ENCODE data around the gene NOL9.
"Not testable (repeated sequence)": the region's sequence is repeated elsewhere in the genome, so short reads cannot be mapped to it uniquely, and the experiment has no call there.

Gene NOL9

GRCh38 chr1:6572653-6573383 lies 18.5 kb upstream of the NOL9 start:
- no peak for DNase-seq (ENCODE audit: low read depth)

DNA sequence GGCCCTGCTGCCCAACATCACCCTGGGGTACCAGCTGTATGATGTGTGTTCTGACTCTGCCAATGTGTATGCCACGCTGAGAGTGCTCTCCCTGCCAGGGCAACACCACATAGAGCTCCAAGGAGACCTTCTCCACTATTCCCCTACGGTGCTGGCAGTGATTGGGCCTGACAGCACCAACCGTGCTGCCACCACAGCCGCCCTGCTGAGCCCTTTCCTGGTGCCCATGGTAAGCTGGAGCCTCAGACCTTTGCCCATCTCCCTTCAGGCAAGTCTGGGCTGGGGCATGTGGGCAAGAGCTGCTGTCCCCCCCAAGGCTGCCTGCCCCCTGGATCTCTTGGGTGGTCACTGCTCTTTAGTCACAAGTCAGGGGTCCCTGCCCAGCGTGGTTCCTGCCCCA lies 16.7 kb upstream of the NOL9 start:
- DNase-seq (ENCODE audit: low read depth), result no peak

GRCh38 chr1:6570100-6570499 lies 15.8 kb upstream of the NOL9 start:
- no peak for DNase-seq (ENCODE audit: low read depth)

DNA sequence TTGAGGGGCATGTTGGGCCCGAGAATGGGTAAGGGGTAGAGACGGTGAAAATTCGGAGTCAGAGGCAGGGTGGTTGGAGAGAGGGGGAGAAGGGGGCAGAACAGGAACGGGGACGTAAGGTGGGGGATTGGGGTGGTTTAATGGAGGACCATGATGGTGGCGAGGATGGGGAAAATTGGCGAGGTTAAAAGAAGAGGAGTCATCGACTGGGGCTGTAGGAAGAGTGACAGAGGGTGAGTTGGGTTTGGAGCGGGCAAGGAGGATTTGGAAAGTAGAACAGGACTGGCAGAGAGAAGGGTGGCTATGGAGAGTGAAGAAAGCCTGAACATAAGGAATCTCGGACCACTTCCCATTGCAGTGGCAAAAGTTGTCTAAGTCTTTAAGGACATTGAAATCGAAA lies 14.7 kb upstream of the NOL9 start:
- no peak for DNase-seq (ENCODE audit: low read depth)

DNA sequence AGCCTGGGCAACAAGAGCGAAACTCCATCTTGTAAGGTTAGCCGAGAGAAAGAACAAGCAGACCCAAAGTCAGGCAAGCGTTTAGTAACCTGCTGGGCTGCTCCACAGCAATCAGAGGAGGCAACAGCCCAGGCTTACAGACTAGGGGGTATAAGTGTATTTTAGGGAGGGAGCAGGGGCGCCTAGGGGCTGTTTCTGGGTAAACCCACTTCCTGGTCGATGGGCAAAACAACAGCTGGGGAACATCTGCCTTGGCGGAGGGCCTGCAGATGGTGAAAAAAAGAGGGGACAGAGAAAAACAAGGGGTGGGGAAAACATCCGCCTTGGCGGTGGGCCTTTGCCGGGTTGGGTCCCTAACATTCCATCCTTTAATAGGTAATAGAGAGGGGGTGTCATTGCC lies 6.0 kb upstream of the NOL9 start:
- no peak for DNase-seq (ENCODE audit: low read depth)

- DNase-seq (ENCODE audit: low read depth), result not testable (repeated sequence)
Observed at GRCh38 chr1:6559161-6559560, 4.8 kb upstream of the NOL9 start.

DNA sequence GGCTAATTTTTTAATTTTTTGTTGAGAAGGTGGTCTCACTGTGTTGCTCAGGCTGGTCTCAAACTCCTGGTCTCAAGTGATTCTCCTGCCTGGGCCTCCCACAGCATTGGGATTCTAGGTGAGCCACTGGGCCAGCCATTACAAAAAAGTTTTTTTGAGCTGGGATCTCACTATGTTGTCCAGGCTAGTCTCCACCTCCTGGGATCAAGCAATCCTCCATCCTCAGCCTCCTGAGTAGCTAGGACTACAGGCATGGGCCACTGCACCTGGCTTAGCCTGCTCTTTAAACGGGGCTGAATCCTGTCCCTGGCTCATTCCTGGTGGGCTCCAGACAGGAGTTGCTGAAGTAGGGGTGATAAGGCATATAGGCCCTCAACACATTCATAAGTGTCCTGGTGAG lies 3.3 kb upstream of the NOL9 start:
- no peak for DNase-seq (ENCODE audit: low read depth)

DNA sequence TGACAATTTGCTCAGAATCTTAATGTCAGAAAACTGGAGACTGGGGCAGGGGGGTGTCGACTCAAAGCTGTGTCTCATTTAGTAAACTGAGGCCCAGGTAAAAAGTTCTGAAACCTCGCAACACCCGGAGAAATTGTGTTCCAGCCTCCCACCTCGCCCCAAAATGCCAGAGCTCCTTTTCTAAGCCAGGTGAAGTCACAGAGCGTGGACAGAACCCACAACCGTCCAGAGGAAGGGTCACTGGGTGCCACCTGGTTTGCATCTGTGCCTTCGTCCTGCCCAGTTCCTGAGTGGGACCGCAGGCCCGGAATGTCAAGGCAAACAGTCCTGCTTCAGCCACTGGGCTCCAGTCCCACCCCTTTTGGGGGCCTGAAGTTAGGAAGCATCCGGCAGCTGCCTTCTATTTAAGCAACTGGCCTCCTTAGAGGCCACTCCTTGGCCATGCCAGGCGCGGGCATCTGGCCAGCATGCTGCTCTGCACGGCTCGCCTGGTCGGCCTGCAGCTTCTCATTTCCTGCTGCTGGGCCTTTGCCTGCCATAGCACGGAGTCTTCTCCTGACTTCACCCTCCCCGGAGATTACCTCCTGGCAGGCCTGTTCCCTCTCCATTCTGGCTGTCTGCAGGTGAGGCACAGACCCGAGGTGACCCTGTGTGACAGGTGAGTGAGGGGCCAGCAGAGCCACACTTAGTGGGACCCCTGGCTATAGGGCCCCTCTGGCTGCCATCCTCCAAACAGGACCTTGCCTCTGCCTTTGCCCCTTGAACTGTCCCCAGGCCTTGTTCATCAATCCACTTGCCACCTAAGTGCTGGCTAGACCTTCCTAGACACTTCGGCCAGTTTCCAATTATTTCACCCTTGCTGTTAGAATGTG lies 830 bp upstream of the NOL9 start, which contains the start of gene TAS1R1:
Gene TAS1R1 (plus strand): TSS at position 401 of the 872 bp plus-strand sequence. CDS start 67 bp downstream, at position 468.
- no peak for DNase-seq (ENCODE audit: low read depth)

DNA sequence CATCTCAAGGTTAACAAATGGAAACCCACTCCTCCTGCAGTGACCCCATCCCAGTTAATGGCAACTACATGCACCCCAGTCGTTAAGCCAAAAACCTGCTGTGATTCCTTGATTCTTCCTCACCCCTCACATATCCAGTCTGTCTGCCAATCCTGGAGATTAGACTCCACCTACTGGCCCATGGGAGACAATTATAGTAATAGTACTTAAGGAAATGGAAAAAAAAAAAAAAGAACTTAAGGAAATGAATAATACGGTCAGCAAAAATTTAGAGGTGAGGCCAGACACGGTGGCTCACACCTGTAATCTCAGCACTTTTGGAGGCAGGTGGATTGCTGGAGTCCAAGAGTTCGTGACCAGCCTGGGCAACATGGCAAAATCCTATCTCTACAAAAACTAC lies 7.0 kb downstream of the NOL9 start:
- DNase-seq (ENCODE audit: low read depth), result no peak

DNA sequence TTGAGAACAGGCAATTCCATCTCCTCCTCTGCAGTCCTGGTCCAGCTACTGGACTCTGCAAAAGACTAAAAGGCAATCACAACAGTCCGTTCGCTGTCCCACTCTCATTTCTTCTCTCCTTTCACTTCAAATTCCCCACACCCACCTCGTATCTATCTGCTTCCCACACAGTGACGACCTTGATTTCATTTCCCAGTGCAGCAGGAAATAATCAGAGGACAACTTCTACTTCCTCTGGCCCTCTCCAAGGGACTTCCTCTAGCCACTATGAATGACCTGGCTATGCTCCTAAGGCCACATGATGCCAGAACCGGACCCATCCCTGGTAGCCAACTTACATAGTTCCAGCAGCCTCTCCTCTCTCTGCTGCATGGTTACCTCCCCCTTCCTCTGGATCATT lies 8.0 kb downstream of the NOL9 start:
- no peak for DNase-seq (ENCODE audit: low read depth)

GRCh38 chr1:6545276-6546112 lies 8.8 kb downstream of the NOL9 start:
- DNase-seq (ENCODE audit: low read depth), result no peak

- no peak for DNase-seq (ENCODE audit: low read depth)
Observed at GRCh38 chr1:6544831-6545230, 9.5 kb downstream of the NOL9 start.

DNA sequence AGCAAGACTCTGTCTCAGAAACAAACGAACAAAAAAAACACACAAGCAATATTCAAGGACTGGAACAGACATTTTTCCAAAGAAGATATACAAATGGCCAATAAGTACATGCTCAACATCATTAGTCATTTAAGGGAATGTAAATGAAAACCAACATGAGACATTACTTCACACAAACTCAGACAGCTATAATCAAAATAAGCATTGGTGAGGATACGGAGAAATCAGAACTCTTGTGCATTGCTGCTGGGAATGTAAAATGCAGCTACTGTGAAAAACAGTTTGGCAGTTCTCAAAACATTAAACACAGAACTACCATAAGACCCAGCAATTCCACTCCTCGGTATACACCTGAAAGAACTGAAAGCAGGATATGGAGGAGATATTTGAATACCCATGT lies 15.4 kb downstream of the NOL9 start:
- no peak for DNase-seq (ENCODE audit: low read depth)

- DNase-seq (ENCODE audit: low read depth), result no peak
Observed at GRCh38 chr1:6536291-6536690, 18.0 kb downstream of the NOL9 start.

DNA sequence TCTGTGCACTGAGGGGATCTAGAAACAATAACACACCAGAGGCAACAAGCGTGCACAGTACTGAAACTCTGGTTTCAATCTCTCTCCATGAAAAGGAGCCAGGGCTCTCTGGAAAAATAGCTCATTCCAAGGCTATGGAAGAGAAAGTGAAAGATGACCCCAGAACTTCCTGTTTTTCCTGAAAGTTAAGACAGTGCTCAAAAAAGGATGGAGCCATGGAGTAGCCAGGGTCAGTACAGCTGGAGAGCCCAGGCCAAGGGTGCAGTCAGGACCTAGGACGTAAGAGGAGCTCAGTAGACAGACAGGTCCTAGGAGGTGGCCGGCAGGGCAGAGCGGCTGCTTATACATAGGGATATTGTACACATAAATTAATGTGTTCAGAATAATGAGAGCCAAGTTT lies 19.1 kb downstream of the NOL9 start:
- no peak for DNase-seq (ENCODE audit: low read depth)

DNA sequence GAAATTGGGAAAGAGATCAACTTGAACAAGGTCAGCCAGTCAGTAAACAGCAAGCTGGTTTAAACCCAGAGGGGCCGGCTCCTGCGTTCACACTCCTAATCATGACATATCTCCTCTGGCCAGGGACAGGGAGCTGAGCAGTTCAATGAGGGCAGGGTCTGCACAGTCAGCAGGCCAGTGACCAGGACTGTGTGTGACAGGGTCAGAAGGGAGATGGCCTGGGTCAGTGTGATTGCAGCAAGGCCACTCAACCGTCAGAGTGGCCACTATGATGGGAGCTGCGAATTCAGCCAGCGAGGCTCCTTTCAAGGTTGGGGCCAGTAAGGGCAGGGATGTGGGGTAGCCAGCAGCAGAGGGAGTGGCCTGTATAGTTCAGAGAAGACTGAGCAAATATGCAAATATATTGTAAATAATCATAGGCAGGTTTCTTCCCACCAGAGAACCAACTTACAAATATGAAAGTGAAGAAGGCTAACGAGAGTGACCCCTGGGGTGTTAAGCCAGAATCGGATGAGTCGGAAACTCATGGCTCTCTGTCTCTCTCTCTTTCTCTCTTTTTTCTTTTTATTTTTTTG lies 20.0 kb downstream of the NOL9 start:
- DNase-seq (ENCODE audit: low read depth), result no peak

DNA sequence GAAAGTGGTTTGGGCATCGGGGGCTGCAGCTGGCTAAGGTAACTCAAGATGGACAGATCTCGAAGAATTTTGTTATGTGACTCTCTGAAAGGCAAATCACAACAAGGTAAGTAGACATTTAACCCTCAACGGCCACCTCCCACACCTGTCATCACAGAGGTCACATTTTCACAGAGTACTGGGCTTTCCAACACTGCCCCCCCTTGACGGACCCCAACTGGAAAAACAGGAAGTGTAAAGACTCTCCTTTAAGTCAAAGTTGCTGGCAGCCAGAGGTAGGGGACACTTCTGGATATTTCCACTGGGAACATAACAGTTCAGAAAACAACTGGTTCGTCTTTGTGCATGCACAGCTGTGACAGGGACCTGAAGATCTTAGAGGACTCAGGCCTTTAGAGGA lies 22.3 kb downstream of the NOL9 start:
- DNase-seq (ENCODE audit: low read depth), result no peak

DNA sequence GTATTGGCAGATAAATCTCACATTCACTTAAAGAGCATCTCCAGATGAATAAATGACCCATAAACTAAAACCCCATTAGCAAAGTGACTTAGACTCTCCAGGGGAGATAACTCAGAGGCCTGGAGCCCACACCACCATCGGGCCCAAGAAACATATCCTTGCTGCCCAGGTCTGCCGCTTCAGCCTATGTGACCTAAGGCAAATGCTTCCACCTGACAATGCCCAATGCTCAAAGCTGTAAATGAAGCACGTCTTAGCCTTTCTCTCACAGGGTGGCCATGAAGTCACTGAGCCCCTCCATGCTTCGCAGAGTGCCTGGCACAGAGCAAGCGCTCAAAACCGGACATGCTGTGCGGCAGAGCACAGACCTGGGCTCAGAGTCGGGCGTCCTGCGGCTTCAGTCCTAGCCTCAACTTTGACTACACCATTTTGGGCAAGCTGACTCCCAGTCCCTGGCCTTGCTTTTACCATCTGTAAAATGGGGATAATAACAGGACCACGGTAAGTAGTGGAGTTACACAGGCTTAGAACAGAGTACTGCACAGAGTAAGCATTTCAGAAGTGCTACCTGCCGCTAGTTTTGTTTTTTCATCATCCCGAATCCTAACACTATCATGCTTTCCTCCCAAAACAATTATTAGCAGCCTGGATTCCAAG lies 23.7 kb downstream of the NOL9 start:
- DNase-seq (ENCODE audit: low read depth), result no peak

DNA sequence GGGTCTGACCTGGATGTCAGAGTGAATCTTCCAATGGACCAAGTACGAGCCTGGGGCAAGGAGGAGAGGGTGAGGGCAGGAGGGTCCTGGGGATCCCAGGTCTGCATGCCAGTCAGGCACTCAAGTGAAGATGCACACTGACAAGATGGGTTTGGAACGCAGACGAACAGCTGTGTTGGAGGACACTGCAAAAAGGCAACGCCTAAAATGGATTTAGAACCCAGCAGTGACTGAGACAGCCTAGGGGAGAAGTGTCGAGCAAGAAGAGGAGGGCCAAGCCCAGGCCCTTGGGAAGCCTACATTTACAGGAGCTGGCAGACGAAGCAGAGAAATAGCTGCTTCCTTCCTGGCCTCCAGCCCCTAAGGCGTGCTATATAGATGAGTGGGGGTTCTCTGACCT lies 25.8 kb downstream of the NOL9 start:
- DNase-seq (ENCODE audit: low read depth), result no peak

DNA sequence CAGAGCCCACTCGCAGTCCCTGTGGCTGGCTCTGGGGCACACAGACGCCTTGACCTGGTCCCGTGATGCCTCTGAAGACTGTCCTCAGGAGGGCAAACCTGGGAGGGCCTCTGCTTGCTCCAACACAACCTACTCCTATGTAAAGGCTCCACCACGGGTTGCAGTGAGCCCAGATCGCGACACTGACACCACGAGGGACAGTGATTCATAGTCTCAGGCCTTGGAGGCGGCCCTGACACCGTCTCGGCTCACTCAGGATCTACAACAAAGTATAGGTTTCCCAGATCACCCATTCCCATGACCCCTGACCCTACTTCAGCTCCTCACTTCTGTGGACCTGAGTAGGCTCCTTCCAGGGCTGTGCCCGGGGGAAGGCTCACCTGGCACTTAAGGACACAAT lies 28.0 kb downstream of the NOL9 start:
- no peak for DNase-seq (ENCODE audit: low read depth)

- DNase-seq (ENCODE audit: low read depth), result no peak
Observed at GRCh38 chr1:6523566-6523965, 30.7 kb downstream of the NOL9 start.

- no peak for DNase-seq (ENCODE audit: low read depth)
Observed at GRCh38 chr1:6521536-6521935, 32.8 kb downstream of the NOL9 start.
